Measurements from ENCODE around the gene USP14.

The USP14 gene

GRCh38 chr18:160831-161570 lies 2.6 kb downstream of the USP14 start:
- no peak for FAIRE-seq

- FAIRE-seq, result no peak
Measured at GRCh38 chr18:172361-172760, 14.0 kb downstream of the USP14 start.

- no peak for FAIRE-seq
Measured at GRCh38 chr18:179499-179898, 21.1 kb downstream of the USP14 start.

GRCh38 chr18:181711-182110 lies 23.4 kb downstream of the USP14 start:
- no peak for FAIRE-seq

GRCh38 chr18:183769-184168 lies 25.4 kb downstream of the USP14 start:
- no peak for FAIRE-seq

GRCh38 chr18:189254-189653 lies 30.9 kb downstream of the USP14 start:
- no peak for FAIRE-seq

- no peak for FAIRE-seq
Measured at GRCh38 chr18:191725-192124, 33.4 kb downstream of the USP14 start.

GRCh38 chr18:192801-193200 lies 34.4 kb downstream of the USP14 start:
- no peak for FAIRE-seq

GRCh38 chr18:195651-196050 lies 37.3 kb downstream of the USP14 start:
- no peak for FAIRE-seq

- no peak for FAIRE-seq
Measured at GRCh38 chr18:199214-199613, 40.9 kb downstream of the USP14 start.

GRCh38 chr18:199768-200167 lies 41.4 kb downstream of the USP14 start:
- FAIRE-seq, result no peak

- no peak for FAIRE-seq
Measured at GRCh38 chr18:210075-210474, 51.7 kb downstream of the USP14 start.

- no peak for FAIRE-seq
Measured at GRCh38 chr18:210733-211132, 52.4 kb downstream of the USP14 start.

- no peak for FAIRE-seq
Measured at GRCh38 chr18:211582-211981, 53.2 kb downstream of the USP14 start.

GRCh38 chr18:212780-213179 lies 54.4 kb downstream of the USP14 start:
- no peak for FAIRE-seq

GRCh38 chr18:213505-213904 lies 55.1 kb downstream of the USP14 start:
- no peak for FAIRE-seq

GRCh38 chr18:213966-214365 lies 55.6 kb downstream of the USP14 start:
- FAIRE-seq, result no peak

GRCh38 chr18:215448-216010 lies 57.2 kb downstream of the USP14 start:
- no peak for FAIRE-seq

GRCh38 chr18:217532-218336 lies 59.4 kb downstream of the USP14 start:
- FAIRE-seq, result no peak

- no peak for FAIRE-seq
Measured at GRCh38 chr18:220708-221107, 62.4 kb downstream of the USP14 start.

- FAIRE-seq, result no peak
Measured at GRCh38 chr18:225745-226144, 67.4 kb downstream of the USP14 start.

GRCh38 chr18:227374-227773 lies 69.0 kb downstream of the USP14 start:
- no peak for FAIRE-seq

GRCh38 chr18:227902-228301 lies 69.5 kb downstream of the USP14 start:
- no peak for FAIRE-seq

GRCh38 chr18:228586-228985 lies 70.2 kb downstream of the USP14 start:
- no peak for FAIRE-seq

Measured in TTC549 (cell line).